Peyer's patch (tissue), 4 donors: ENCODE data around the gene CLDN16.

Source experiments
- POLR2A ChIP-seq, 2 donors: fragments of 450-650 bp; IDR thresholded peaks; one replicate each; pipeline ENCODE4 v1.5.1; 2017; ENCODE audit warnings: antibody characterized with exemption in 2 of 2, mild to moderate bottlenecking in 2 of 2, moderate library complexity in 2 of 2
- TF ChIP-seq, protein P1 (sequence below), 6 experiments: fragments of 450-650 bp in 4 of 6; fragments of 200-600 bp in 2 of 6; sonication (generic) in 1 of 6; IDR thresholded peaks; one replicate each; pipeline ENCODE4 v1.5.1; 2017 to 2019; ENCODE audit warnings: antibody characterized with exemption in 6 of 6, mild to moderate bottlenecking in 3 of 6, moderate library complexity in 1 of 6

DNA sequence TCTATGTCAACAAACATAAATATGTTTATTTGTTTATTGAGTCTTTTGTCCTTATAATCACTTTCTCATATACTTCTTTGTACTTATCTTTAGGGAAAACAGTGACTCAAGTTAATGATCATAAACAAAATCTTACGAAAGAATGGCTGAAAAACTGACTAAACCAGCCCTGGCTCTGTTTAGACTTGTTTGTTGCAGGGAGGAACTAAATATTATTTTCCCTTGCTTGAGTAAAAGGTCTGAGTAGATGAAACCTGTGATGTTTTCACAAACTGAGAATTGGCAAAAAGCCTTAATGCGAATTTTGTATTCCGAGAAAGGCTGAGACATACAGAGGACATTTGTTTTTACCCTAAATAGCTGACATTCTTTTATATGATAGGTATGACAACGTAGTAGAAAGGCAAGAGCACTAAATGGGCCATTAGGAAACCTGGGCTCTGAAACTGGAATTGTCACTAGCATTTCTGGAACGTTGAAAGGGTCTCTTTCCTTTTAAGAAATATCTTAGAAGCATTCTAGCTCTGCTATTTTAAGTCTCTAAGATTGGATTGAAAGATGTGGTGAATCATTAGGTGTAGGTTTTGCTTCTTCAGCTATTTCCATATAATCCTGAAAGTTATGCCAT lies 18.2 kb upstream of the CLDN16 start:
- no peak for TF ChIP-seq POLR2A (IDR thresholded peaks at IDR 0.05)
- TF ChIP-seq, protein P1, sequence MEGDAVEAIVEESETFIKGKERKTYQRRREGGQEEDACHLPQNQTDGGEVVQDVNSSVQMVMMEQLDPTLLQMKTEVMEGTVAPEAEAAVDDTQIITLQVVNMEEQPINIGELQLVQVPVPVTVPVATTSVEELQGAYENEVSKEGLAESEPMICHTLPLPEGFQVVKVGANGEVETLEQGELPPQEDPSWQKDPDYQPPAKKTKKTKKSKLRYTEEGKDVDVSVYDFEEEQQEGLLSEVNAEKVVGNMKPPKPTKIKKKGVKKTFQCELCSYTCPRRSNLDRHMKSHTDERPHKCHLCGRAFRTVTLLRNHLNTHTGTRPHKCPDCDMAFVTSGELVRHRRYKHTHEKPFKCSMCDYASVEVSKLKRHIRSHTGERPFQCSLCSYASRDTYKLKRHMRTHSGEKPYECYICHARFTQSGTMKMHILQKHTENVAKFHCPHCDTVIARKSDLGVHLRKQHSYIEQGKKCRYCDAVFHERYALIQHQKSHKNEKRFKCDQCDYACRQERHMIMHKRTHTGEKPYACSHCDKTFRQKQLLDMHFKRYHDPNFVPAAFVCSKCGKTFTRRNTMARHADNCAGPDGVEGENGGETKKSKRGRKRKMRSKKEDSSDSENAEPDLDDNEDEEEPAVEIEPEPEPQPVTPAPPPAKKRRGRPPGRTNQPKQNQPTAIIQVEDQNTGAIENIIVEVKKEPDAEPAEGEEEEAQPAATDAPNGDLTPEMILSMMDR (IDR thresholded peaks at IDR 0.05), result no peak
